Smooth muscle cell (in vitro differentiated cells): Measurements from ENCODE around the gene BAIAP2L2. TPM values are rescaled to one million over a fixed set of nuclear protein-coding genes. Genes with fewer than 3 reads are reported as not detected.

ENCODE experiments used
- DNase-seq: peaks from one replicate; lab custom pipeline; 2025; ENCODE audit not compliant: unreplicated experiment; lab: John Stamatoyannopoulos, UW
- H2AFZ ChIP-seq: fragments of 200-600 bp; sonication (generic); 2 replicates; pipeline ENCODE4 v1.6.0; 2016; ENCODE audit warnings: antibody characterized with exemption, low read depth, mild to moderate bottlenecking
- H3F3A ChIP-seq: fragments of 200-600 bp; sonication (generic); 2 replicates; pipeline ENCODE4 v1.6.0; 2017; ENCODE audit warnings: antibody characterized with exemption, low read depth
- H3K27ac ChIP-seq: fragments of 200-600 bp; sonication (generic); 2 replicates; pipeline ENCODE4 v1.5.1; 2016; ENCODE audit warnings: low read depth, mild to moderate bottlenecking
- H3K27me3 ChIP-seq: fragments of 200-600 bp; sonication (generic); 2 replicates; pipeline ENCODE4 v1.6.1; 2016; ENCODE audit warnings: low read depth, mild to moderate bottlenecking
- H3K36me3 ChIP-seq: fragments of 200-600 bp; sonication (generic); 2 replicates; pipeline ENCODE4 v1.5.1; 2016; ENCODE audit warnings: low read depth
- H3K4me1 ChIP-seq: fragments of 200-600 bp; sonication (generic); 2 replicates; pipeline ENCODE4 v1.5.1; 2016; ENCODE audit warnings: low read depth
- H3K4me2 ChIP-seq: fragments of 200-600 bp; sonication (generic); 2 replicates; pipeline ENCODE4 v1.6.0; 2016; ENCODE audit warnings: mild to moderate bottlenecking
- H3K4me3 ChIP-seq: fragments of 200-600 bp; sonication (generic); 2 replicates; pipeline ENCODE4 v1.5.1; 2016; ENCODE audit warnings: mild to moderate bottlenecking
- H3K79me2 ChIP-seq: fragments of 200-600 bp; sonication (generic); 2 replicates; pipeline ENCODE4 v1.6.0; 2016; ENCODE audit warnings: low read depth, mild to moderate bottlenecking
- H3K9ac ChIP-seq: fragments of 200-600 bp; sonication (generic); 2 replicates; pipeline ENCODE4 v1.6.0; 2016; ENCODE audit warnings: low read depth
- H3K9me3 ChIP-seq: fragments of 200-600 bp; sonication (generic); replicated peaks from 2 replicates; pipeline ENCODE4 v1.5.1; 2016; ENCODE audit warnings: low read depth
- H4K20me1 ChIP-seq: fragments of 200-600 bp; sonication (generic); 2 replicates; pipeline ENCODE4 v1.6.0; 2016; ENCODE audit warnings: low read depth
- WGBS: methylation state at CpG from one replicate; pipeline ENCODE4 v1.1.7; 2016; ENCODE audit warnings: low lambda C conversion rate; 5-methylcytosine and 5-hydroxymethylcytosine counted together
- polyA plus RNA-seq: library from polyadenylated mRNA; unstranded; fragments of >200 nt; fragmentation: Nextera tagmentation; extraction: Ambion mirVana; gene quantifications from 2 replicates; pipeline ENCODE4 v1.2.1, GENCODE V29; 2016
- total RNA-seq: library from RNA; depleted of rRNA; stranded (reverse); fragments of >200 nt; gene quantifications from 2 replicates; pipeline ENCODE4 v1.2.3, GENCODE V29; 2014
- TF ChIP-seq, protein P1 (sequence below): fragments of 200-600 bp; sonication (generic); IDR thresholded peaks from 2 replicates; pipeline ENCODE4 v1.5.1; 2017; ENCODE audit warnings: borderline replicate concordance, mild to moderate bottlenecking, antibody characterized with exemption; ENCODE audit not compliant: insufficient read depth, poor library complexity, severe bottlenecking

The BAIAP2L2 gene
- total and polyA plus RNA-seq, 2 experiments from 2014 or later, result 0.13 to 1.3 TPM

DNA sequence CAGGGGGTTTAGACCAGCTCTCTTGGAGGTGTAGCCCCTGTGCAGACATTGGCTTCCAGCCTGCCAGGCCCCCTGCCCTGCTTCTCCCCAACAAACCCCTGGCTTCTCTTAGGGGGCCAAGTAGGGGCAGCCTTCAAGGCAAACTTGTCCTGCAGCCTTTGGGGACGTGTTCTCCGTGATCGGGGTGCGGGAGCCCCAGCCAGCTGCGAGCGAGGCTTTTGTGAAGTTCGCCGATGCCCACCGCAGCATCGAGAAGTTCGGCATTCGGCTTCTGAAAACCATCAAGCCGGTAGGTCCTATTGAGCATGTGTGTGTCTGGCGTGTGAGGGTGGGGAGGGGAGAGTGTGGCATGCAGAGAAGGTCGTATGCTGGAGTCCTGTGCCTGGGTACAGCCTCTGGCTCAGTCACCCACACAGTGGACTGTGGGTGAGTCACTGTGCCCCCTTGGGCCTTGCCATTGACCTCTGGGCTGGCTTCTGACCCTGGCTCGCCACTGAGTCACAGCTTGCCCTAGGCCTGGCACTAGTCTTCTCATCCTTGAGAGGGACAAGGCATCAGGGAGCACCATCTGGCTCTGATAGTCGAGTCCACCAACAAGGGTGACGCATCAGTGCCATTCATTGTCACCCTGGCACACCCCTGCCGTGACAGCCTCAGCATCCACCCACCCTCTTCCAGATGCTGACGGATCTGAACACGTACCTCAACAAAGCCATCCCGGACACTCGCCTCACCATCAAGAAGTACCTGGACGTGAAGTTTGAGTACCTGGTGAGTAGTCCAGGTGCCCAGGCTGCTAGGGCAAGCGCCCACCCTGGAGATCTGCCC is 37.9 kb downstream of the BAIAP2L2 start:
- WGBS, result 97% methylated on average over 25 of the region's 25 CpGs
- no peak overlapping the region for H3K4me3 ChIP-seq
- H4K20me1 ChIP-seq, result no peaks in the 10 kb centered on the region
- TF ChIP-seq, protein P1, sequence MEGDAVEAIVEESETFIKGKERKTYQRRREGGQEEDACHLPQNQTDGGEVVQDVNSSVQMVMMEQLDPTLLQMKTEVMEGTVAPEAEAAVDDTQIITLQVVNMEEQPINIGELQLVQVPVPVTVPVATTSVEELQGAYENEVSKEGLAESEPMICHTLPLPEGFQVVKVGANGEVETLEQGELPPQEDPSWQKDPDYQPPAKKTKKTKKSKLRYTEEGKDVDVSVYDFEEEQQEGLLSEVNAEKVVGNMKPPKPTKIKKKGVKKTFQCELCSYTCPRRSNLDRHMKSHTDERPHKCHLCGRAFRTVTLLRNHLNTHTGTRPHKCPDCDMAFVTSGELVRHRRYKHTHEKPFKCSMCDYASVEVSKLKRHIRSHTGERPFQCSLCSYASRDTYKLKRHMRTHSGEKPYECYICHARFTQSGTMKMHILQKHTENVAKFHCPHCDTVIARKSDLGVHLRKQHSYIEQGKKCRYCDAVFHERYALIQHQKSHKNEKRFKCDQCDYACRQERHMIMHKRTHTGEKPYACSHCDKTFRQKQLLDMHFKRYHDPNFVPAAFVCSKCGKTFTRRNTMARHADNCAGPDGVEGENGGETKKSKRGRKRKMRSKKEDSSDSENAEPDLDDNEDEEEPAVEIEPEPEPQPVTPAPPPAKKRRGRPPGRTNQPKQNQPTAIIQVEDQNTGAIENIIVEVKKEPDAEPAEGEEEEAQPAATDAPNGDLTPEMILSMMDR, result no peak
- H3F3A ChIP-seq, result no peaks in the 10 kb centered on the region
- no peaks in the 10 kb centered on the region for H3K27me3 ChIP-seq
- no peak overlapping the region for H3K4me2 ChIP-seq
- H3K9ac ChIP-seq, result no peak overlapping the region
- no peak overlapping the region for H2AFZ ChIP-seq
- H3K9me3 ChIP-seq, result no peaks in the 10 kb centered on the region
- no peaks in the 10 kb centered on the region for H3K4me1 ChIP-seq
- DNase-seq, result no peak
- H3K36me3 ChIP-seq, result no peaks in the 10 kb centered on the region
- no peaks in the 10 kb centered on the region for H3K79me2 ChIP-seq
- H3K27ac ChIP-seq, result no peak overlapping the region

DNA sequence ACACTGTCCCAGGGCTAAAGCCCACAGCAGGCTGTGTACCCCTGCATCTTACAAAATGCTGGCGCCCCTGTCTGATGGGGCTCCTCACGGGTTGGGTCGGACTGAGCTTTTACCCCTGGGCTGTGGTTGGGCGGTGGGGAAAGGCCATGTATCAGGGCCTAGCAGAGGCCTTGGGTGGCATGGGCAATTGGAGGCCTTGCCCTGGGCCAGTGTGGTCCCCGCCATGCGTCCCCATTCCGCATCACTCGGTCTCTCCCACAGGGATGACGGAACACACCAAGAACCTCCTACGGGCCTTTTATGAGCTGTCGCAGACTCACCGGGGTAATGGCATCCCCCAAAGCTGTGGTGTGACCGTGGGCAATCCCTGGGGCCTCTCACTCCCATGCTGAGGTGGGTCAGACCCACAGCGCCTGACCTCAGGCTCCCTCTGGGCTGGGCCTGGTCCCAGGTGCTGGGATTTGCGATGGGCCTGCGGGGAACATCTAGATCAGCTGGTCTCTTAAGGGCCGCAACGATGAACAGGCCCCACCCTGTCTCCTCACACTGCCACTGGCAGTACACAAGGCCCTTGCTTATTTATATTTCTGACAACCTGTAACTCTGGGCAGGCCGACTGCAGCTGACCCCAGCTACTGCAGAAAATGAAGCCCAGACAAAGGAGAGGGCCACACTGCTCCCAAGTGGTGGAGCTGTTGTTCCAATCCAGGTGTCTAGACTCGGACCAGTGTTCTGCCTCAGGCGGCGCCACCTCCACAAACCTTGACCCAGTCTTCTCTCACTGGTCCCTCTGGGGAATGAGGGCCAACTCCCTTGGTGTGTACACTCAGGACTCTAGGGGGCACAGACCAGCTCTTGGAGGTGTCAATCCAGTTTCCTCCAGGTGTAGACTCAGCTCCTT is 38.8 kb downstream of the BAIAP2L2 start:
- Histone ChIP-seq H3K79me2 (no peaks in the 10 kb centered on the region), H3F3A (no peaks in the 10 kb centered on the region), H3K27ac (no peak overlapping the region), H3K4me3 (no peak overlapping the region), H3K27me3 (no peaks in the 10 kb centered on the region), H3K36me3 (no peaks in the 10 kb centered on the region), H4K20me1 (no peaks in the 10 kb centered on the region), H3K9me3 (no peaks in the 10 kb centered on the region), H2AFZ (no peak overlapping the region), H3K9ac (no peak overlapping the region), H3K4me1 (no peaks in the 10 kb centered on the region), H3K4me2 (no peak overlapping the region)
- TF ChIP-seq, protein P1, result no peak
- DNase-seq, result no peak
- 90% methylated on average over 20 of the region's 22 CpGs for WGBS

DNA sequence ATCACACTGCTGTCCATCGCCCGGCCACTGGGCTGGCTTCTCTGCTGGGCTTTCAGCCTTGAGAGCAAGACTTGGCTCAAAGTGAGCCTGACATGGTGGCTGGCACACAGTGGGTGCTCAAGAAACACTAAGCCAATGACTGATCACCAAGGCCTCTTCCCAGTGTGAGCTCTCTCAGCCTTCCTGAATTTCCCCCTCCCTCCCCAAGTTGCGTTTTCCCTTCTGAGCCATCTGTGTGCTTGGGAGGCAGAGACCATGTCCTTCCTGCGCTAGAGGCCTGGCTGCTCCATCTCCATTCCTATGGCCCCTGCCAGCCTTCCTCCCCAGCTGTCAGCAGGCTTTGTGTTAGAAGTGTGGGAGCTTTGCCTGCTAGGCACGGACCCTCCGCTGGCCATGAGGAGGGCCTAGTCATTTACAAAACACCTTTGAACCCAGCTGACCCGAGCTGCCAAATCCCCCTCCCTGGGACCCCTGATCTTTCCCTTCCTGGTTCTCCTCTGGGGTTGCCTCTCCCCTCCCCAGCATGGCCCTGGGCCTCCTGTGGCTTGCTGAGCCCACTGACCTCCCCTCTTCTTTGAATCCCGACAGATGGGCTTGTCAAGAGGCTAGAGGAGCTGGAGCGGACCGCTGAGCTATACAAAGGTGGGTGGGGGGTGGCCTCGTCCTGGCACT is 40.1 kb downstream of the BAIAP2L2 start:
- Histone ChIP-seq H4K20me1 (no peaks in the 10 kb centered on the region), H3K9ac (no peak overlapping the region), H3K36me3 (no peaks in the 10 kb centered on the region), H2AFZ (no peak overlapping the region), H3K27me3 (no peaks in the 10 kb centered on the region), H3K4me2 (no peak overlapping the region), H3K27ac (no peak overlapping the region), H3F3A (no peaks in the 10 kb centered on the region), H3K4me3 (no peak overlapping the region), H3K4me1 (no peaks in the 10 kb centered on the region), H3K79me2 (no peaks in the 10 kb centered on the region), H3K9me3 (no peaks in the 10 kb centered on the region)
- 96% methylated on average over 11 of the region's 11 CpGs for WGBS
- TF ChIP-seq, protein P1, result no peak
- DNase-seq, result no peak
